ENCODE measurements around the gene STPG3. TPM values are rescaled to one million over a fixed set of nuclear protein-coding genes. Genes with fewer than 3 reads are reported as not detected.
A peak's percentile ranks its signal among the peaks of the same experiment; 100 is the strongest.

The STPG3 gene
- not detected for total RNA-seq

GRCh38 chr9:137251194-137251461 is at the start of gene STPG3:
Gene STPG3 (plus strand): TSS chr9:137251286. CDS start chr9:137251287, 1 bp downstream.
- DNase-seq (no peak), ATAC-seq (no peak)
- no peaks in the 10 kb centered on the region for H3K27me3 Mint-ChIP-seq
- peaks cover 7% of the 10 kb centered on the region for H3K4me1 Mint-ChIP-seq
- H3K4me3 Mint-ChIP-seq, result no peak within 1 kb of the TSS
- ChIA-PET POLR2A (no interaction called here), CTCF (no interaction called here)
- H3K36me3 Mint-ChIP-seq (ENCODE audit: low read depth), result no peaks in the 10 kb centered on the region
- H3K27ac Mint-ChIP-seq, result no peak within 1 kb of the TSS
- intact Hi-C loops (cut with DNase I, micrococcal nuclease), result no loop called here
- H3K9me3 Mint-ChIP-seq (ENCODE audit: low read depth), result no peaks in the 10 kb centered on the region

DNA sequence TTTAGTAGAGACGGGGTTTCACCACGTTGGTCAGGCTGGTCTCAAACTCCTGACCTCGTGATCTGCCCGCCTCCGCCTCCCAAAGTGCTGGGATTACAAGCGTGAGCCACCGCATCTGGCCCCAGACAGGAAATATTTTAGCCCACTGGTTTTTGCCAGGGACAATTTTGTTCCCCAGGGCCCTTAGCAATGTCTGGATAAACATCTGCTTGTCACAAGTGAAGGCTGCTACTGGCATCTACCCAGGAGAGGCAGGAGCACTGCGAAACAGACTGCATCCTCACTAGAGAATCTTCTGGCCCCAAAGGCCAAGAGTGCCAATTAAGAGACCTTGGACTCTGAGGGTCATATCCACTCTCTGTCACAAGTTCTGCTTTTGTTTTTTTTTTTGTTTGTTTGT is 48.1 kb upstream of the STPG3 start:
- H3K27me3 Mint-ChIP-seq, result no peaks in the 10 kb centered on the region
- ChIA-PET POLR2A (no interaction called here), CTCF (interaction anchor here (1.9 kb wide), 1 partner anchor 34 kb away, joined by 5 read pairs; no protein-coding TSS in a partner anchor)
- intact Hi-C loops (cut with DNase I, micrococcal nuclease), result loop anchor here in 1 of 2 experiments (5.0 kb wide), 1 partner anchor 316 kb away; the partner anchor contains the start of gene TRAF2
- no peak overlapping the region for H3K27ac Mint-ChIP-seq
- peaks cover 43% of the 10 kb centered on the region for H3K4me1 Mint-ChIP-seq
- H3K36me3 Mint-ChIP-seq (ENCODE audit: low read depth), result peaks cover 14% of the 10 kb centered on the region
- no peak for DNase-seq
- no peak for ATAC-seq
- no peak overlapping the region for H3K4me3 Mint-ChIP-seq
- no peaks in the 10 kb centered on the region for H3K9me3 Mint-ChIP-seq (ENCODE audit: low read depth)

DNA sequence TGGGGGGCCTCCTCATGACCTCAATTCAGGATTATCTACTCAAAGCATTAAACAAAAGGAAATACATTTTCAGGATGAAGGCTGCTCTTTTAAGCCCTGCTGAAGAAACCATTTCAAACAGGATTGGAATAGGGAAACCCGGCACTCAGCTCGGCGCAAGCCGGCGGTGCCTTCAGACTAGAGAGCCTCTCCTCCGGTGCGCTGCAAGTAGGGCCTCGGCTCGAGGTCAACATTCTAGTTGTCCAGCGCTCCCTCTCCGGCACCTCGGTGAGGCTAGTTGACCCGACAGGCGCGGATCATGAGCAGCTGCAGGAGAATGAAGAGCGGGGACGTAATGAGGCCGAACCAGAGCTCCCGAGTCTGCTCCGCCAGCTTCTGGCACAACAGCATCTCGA is 46.4 kb upstream of the STPG3 start:
- no peaks in the 10 kb centered on the region for H3K27me3 Mint-ChIP-seq
- no peaks in the 10 kb centered on the region for H3K9me3 Mint-ChIP-seq (ENCODE audit: low read depth)
- H3K4me1 Mint-ChIP-seq, result peaks cover 39% of the 10 kb centered on the region
- intact Hi-C loops (cut with DNase I, micrococcal nuclease), result loop anchor here (1.0 to 5.0 kb wide), 9 partner anchors 15 to 317 kb away; partner anchors contain the start of genes TUBB4B (in 2 of the 2), ANAPC2 (in 1 of the 2), DPP7 (in 1 of the 2) and NELFB (in 1 of the 2)
- ChIA-PET CTCF (interaction anchor here (0.6 to 2.4 kb wide), 5 partner anchors 18 to 363 kb away, joined by 3 to 11 read pairs (median 5); partner anchors contain the start of genes RNF208 and RNF224), POLR2A (interaction anchor here (0.7 to 1.0 kb wide), 2 partner anchors 50 to 121 kb away, joined by 3 read pairs; partner anchors contain the start of gene NELFB)
- peak overlapping the region; percentile 93 for H3K27ac Mint-ChIP-seq
- ATAC-seq, result no peak
- peaks cover 18% of the 10 kb centered on the region for H3K36me3 Mint-ChIP-seq (ENCODE audit: low read depth)
- DNase-seq, result no peak
- peak overlapping the region; percentile 93 for H3K4me3 Mint-ChIP-seq

DNA sequence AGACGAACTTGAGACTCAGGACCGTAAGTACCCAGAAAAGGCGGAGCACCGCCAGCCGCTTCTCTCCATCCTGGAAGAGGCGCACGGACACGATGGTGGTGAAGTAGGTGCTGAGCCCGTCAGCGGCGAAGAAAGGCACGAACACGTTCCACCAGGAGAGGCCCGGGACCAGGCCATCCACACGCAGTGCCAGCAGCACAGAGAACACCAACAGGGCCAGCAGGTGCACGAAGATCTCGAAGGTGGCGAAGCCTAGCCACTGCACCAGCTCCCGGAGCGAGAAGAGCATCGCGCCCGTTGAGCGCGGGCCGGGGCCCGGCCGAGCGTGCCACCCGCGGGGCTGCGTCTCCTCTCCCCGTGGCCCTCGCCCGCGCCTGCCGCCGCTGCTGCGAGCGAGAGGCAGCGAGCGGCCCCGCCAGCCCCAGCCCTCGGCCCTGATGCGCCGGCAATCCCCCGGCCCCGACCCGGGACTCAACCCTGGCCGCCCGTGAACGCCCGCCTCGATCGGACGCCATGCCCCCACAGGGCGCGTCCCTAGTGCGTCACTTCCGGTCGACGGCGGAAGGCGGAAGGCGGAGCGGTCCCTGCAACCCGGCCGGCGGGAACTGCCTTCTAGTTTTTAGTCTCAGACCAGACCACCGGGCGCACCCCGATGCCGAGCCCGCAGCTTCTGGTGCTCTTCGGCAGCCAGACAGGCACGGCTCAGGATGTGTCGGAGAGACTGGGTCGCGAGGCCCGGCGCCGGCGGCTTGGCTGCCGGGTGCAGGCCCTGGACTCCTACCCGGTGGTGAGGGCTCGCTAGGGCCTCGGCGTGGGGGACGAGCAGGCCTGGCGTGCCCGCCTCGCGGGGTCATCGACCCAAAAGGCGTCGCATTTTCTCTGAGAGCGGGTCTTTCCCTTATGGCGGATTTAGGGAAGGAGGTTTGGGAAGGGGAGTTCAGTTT is 45.7 kb upstream of the STPG3 start, which contains the start of the genes NDOR1 and TMEM203:
Gene NDOR1, plus strand, starts transcription at position 575 of the 944 bp plus-strand sequence. Its CDS starts 78 bp downstream, at position 653.
Gene TMEM203, minus strand, starts transcription at position 523 of the 944 bp plus-strand sequence. Its CDS starts 234 bp downstream, at position 289.
- no peaks in the 10 kb centered on the region for H3K9me3 Mint-ChIP-seq (ENCODE audit: low read depth)
- peak; percentile 97 for DNase-seq
- no peaks in the 10 kb centered on the region for H3K27me3 Mint-ChIP-seq
- ATAC-seq, result peak; percentile 53
- peak within 1 kb of the TSS; percentile 93 for H3K27ac Mint-ChIP-seq
- intact Hi-C loops (cut with DNase I, micrococcal nuclease), result loop anchor here (1.0 to 2.0 kb wide), 8 partner anchors 16 to 91 kb away; partner anchors contain the start of genes TUBB4B (in 2 of the 2), ANAPC2 (in 1 of the 2), DPP7 (in 1 of the 2) and NELFB (in 1 of the 2)
- H3K4me3 Mint-ChIP-seq, result peak within 1 kb of the TSS; percentile 93
- H3K36me3 Mint-ChIP-seq (ENCODE audit: low read depth), result peaks cover 20% of the 10 kb centered on the region
- H3K4me1 Mint-ChIP-seq, result peaks cover 39% of the 10 kb centered on the region
- ChIA-PET POLR2A (interaction anchor here (0.7 kb wide), 1 partner anchor 122 kb away, joined by 3 read pairs; no protein-coding TSS in a partner anchor), CTCF (interaction anchor here (0.8 to 2.4 kb wide), 3 partner anchors 18 to 364 kb away, joined by 4 to 11 read pairs (median 9); partner anchors contain the start of genes RNF208 and RNF224)

DNA sequence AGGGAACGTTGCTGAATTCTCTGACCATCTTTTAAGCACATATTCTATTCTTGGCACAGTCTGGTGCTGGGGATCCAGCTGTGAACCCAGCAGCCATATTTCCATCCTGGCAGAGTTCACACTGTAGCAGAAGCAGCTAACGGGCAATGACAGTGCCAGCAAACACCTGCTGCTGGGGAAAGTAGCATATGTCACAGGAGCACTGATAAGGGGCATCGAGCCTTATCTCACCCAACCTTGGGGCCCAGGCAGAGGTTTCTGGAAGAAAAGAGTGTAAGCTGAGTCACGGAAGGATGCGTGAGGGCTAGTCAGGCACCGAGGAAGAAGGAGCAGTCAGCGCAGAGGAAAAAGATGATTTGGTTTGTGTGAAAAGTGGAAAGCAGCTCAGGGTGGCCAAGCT is 44.5 kb upstream of the STPG3 start:
- ChIA-PET CTCF (interaction anchor here (1.2 to 1.9 kb wide), 3 partner anchors 10 to 30 kb away, joined by 3 to 8 read pairs (median 4); a partner anchor contains a TSS), POLR2A (interaction anchor here (0.6 kb wide), 1 partner anchor 804 kb away, joined by 3 read pairs; no protein-coding TSS in a partner anchor)
- Mint-ChIP-seq H3K27ac (peak overlapping the region; percentile 84), H3K36me3 (ENCODE audit: low read depth) (peaks cover 20% of the 10 kb centered on the region), H3K9me3 (ENCODE audit: low read depth) (no peaks in the 10 kb centered on the region), H3K27me3 (no peaks in the 10 kb centered on the region), H3K4me3 (peak overlapping the region; percentile 93), H3K4me1 (peaks cover 35% of the 10 kb centered on the region)
- no peak for ATAC-seq
- intact Hi-C loops (cut with DNase I, micrococcal nuclease), result no loop called here
- no peak for DNase-seq

- Mint-ChIP-seq H3K36me3 (ENCODE audit: low read depth) (peaks cover 20% of the 10 kb centered on the region), H3K9me3 (ENCODE audit: low read depth) (no peaks in the 10 kb centered on the region), H3K27me3 (no peaks in the 10 kb centered on the region), H3K4me3 (no peak overlapping the region), H3K4me1 (peaks cover 11% of the 10 kb centered on the region), H3K27ac (no peak overlapping the region)
- ChIA-PET POLR2A (no interaction called here), CTCF (interaction anchor here (1.0 to 1.7 kb wide), 2 partner anchors 11 to 22 kb away, joined by 3 to 4 read pairs; partner anchors contain the start of gene TPRN)
- intact Hi-C loops (cut with DNase I, micrococcal nuclease), result no loop called here
- ATAC-seq, result no peak
- DNase-seq, result no peak
Measured at GRCh38 chr9:137211532-137211931, 39.6 kb upstream of the STPG3 start.

GRCh38 chr9:137212520-137212919 is 38.6 kb upstream of the STPG3 start:
- ChIA-PET POLR2A (no interaction called here), CTCF (interaction anchor here (1.0 kb wide), 1 partner anchor 23 kb away, joined by 3 read pairs; no protein-coding TSS in a partner anchor)
- Mint-ChIP-seq H3K36me3 (ENCODE audit: low read depth) (peaks cover 12% of the 10 kb centered on the region), H3K4me3 (no peak overlapping the region), H3K27me3 (no peaks in the 10 kb centered on the region), H3K4me1 (peaks cover 1% of the 10 kb centered on the region), H3K9me3 (ENCODE audit: low read depth) (no peaks in the 10 kb centered on the region), H3K27ac (no peak overlapping the region)
- intact Hi-C loops (cut with DNase I, micrococcal nuclease), result no loop called here
- ATAC-seq (no peak), DNase-seq (no peak)

GRCh38 chr9:137213160-137214060 is 37.7 kb upstream of the STPG3 start:
- CTCF ChIA-PET, result no interaction called here
- H3K9me3 Mint-ChIP-seq (ENCODE audit: low read depth), result no peaks in the 10 kb centered on the region
- no peak overlapping the region for H3K27ac Mint-ChIP-seq
- no peak for DNase-seq
- no peak overlapping the region for H3K4me3 Mint-ChIP-seq
- intact Hi-C loops (cut with DNase I, micrococcal nuclease), result no loop called here
- H3K36me3 Mint-ChIP-seq (ENCODE audit: low read depth), result peaks cover 10% of the 10 kb centered on the region
- no peaks in the 10 kb centered on the region for H3K27me3 Mint-ChIP-seq
- ATAC-seq, result no peak
- POLR2A ChIA-PET, result no interaction called here
- H3K4me1 Mint-ChIP-seq, result no peaks in the 10 kb centered on the region

- no peak overlapping the region for H3K27ac Mint-ChIP-seq
- H3K4me1 Mint-ChIP-seq, result no peaks in the 10 kb centered on the region
- ATAC-seq, result no peak
- no peaks in the 10 kb centered on the region for H3K27me3 Mint-ChIP-seq
- H3K9me3 Mint-ChIP-seq (ENCODE audit: low read depth), result no peaks in the 10 kb centered on the region
- CTCF ChIA-PET, result no interaction called here
- peaks cover 6% of the 10 kb centered on the region for H3K36me3 Mint-ChIP-seq (ENCODE audit: low read depth)
- POLR2A ChIA-PET, result interaction anchor here (0.8 kb wide), 1 partner anchor 22 kb away, joined by 3 read pairs; no protein-coding TSS in a partner anchor
- no peak overlapping the region for H3K4me3 Mint-ChIP-seq
- intact Hi-C loops (cut with DNase I, micrococcal nuclease), result no loop called here
- no peak for DNase-seq
Measured at GRCh38 chr9:137214620-137215019, 36.5 kb upstream of the STPG3 start.

DNA sequence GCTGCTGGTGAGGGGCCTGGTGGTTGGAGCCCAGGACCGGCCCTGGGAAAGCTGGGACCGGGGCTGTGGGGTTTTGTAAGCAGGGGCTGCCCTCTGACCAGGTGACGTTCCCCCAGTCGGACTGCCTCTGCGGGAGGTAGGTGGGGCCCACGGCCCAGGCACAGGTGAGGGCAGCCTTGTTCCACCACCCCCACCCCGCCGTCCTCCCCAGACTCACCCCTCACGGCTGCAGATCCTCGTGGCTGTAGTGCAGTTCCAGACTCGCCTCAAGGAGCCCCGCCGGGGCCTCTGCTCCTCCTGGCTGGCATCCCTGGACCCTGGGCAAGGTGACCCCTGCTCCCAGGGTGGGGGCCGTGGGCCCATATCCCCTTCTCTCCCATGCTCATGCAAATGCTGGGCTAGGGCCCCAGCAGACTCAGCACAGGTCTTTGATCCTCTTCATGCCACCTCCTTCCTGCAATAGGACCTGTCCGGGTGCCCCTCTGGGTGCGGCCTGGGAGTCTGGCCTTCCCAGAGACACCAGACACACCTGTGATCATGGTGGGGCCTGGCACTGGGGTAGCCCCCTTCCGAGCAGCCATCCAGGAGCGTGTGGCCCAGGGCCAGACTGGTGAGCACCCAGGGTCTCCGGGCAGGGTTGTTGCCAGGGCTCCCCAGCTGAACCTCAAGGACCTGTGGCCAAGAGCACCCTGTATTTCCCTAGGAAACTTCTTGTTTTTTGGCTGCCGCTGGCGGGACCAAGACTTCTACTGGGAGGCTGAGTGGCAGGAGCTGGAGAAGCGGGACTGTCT is 35.7 kb upstream of the STPG3 start:
- Mint-ChIP-seq H3K4me1 (no peaks in the 10 kb centered on the region), H3K36me3 (ENCODE audit: low read depth) (peaks cover 4% of the 10 kb centered on the region), H3K9me3 (ENCODE audit: low read depth) (no peaks in the 10 kb centered on the region), H3K4me3 (no peak overlapping the region), H3K27me3 (no peaks in the 10 kb centered on the region), H3K27ac (no peak overlapping the region)
- ATAC-seq, result no peak
- ChIA-PET CTCF (no interaction called here), POLR2A (interaction anchor here (0.8 to 1.1 kb wide), 2 partner anchors 21 to 97 kb away, joined by 3 read pairs; no protein-coding TSS in a partner anchor)
- DNase-seq, result no peak
- intact Hi-C loops (cut with DNase I, micrococcal nuclease), result no loop called here

Data from activated CD4-positive, alpha-beta T cell treated with anti-CD3 and anti-CD28 coated beads for 36 hours (primary cell).